Measurements from ENCODE around the gene CPT2.
A peak's percentile ranks its signal among the peaks of the same experiment; 100 is the strongest.

CPT2 gene

DNA sequence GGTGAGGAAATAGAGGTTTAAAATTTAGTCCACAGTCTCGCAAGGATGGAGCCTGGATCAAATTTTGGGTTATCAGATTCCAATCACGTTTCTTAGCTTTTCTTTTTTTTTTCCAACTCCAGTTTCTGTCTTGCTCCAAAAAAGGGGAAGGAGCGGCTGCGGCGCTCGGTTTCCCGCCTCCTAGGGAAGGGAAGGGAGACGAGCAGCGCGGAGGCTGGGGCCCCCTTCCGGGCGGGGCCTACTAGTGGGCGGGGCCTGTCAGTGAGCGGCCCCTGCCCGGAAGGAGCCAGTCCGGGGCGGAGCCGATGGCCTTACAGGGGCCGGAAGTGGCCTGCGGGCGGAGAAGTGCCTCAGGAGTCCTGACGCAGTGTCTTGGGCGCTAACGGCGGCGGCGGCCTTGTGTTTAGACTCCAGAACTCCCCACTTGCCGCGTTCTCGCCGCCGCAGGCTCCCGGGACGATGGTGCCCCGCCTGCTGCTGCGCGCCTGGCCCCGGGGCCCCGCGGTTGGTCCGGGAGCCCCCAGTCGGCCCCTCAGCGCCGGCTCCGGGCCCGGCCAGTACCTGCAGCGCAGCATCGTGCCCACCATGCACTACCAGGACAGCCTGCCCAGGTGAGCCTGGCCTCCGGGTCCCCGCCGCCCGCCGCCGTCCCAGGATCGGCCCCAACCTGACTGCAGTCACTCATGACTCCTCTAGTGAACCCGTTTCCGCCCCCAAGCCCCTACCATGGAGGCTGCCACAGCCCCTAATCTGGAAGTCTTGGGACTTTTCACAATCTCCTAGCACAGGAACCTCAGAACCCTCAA lies at the start of gene CPT2:
Gene CPT2 (plus strand): TSS at position 340 of the 806 bp plus-strand sequence. CDS start 120 bp downstream, at position 460.
- FAIRE-seq, result peak; percentile 74

DNA sequence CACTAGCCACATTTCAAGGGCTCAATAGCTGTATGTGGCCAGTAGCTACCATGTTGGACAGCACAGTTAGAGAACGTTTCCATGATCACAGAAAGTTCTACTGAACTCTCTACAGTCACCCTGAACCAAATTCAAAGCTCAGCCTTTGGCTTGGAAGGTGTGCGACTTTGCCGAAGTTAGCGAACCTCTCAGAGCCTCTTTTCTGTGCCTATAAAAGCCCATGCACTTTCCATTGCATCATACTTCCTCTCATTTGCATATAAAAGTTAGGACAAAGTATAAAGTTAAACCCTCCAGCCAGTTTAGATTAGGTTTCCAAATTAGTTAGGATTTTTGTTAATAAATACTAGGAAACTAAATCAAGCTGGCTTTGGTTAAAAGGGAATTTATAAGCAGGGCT lies 49.5 kb upstream of the CPT2 start:
- no peak for FAIRE-seq

DNA sequence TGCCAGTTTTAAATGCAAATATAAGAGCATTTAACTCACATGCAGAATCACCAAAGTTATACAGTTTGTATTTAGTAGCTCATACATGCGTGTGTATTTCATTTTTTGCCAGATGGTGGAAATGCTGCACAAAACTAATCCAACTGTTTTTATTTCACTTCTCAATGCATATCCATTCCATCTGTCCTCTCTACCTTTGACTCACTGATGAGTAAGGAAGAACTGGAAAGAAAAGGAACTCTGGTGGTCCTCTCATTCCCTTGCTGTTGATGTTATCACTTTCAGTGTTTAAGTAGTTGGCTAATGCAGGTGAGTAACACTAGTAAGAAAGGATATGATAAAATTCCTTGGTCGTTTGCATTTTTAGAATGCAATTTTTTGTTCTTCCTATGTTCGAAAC lies 48.5 kb upstream of the CPT2 start:
- no peak for FAIRE-seq

DNA sequence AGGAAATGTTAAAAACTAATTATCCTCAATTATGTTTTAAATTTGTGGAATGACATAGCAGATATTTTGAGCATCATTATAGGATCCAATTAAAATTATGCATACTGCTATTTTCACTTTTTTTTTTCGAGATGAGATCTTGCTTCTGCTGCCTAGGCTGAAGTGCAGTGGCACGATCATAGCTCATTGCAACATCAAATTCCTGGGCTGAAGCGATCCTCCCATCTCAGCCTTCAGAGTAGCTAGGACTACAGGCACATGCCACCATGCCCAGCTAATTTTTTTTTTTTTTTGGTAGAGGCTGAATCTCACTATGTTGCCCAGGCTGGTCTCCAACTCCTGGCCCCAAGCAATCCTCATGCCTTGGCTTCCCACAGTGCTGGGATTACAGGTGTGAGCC lies 42.9 kb upstream of the CPT2 start:
- FAIRE-seq, result no peak

DNA sequence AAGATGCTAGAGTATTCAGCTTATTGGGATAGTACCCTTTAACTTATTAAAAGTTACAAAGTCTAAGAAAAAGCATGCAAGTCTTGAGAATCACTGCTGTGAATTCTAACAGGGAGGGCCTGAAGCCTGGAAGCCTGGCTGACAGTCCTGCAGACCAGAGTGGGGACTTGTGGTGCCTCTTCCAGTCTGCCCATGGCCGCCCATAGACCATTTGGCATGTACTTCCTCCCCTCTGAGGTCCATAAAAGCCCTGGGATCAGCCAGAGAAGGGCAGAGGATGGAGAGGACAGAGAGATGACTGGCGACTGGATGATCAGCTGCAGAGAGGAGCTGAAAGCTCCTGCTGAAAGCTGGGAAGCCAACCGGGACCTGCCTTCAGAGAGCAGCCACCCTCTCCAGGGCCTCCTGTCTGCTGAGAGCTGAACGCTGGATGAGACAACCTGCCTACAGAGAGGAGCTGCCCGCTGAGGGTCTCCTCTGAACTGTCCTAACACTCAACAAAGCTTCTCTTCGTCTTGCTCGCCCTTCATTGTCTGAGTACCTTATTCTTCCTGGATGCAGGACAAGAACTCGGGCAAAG lies 41.7 kb upstream of the CPT2 start:
- no peak for FAIRE-seq

DNA sequence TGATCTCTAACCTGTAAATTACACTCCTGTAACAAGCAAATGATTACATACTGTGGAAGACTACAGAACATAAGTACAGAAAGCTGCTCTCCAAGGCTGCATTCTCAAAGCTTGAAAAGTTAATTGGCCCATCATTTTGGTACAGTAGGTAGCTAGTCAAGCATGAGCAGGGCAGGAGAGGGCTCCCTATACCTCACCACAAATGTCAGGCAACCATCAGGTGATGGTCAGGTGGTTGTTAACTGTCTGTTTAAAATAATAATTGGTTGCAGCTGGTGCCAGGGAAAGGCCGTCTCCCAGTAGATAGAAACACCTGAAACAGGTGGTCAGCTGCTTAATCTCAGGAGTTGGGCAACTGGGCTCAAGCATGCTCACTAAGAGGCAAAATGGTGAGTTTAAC lies 41.1 kb upstream of the CPT2 start:
- FAIRE-seq, result no peak

DNA sequence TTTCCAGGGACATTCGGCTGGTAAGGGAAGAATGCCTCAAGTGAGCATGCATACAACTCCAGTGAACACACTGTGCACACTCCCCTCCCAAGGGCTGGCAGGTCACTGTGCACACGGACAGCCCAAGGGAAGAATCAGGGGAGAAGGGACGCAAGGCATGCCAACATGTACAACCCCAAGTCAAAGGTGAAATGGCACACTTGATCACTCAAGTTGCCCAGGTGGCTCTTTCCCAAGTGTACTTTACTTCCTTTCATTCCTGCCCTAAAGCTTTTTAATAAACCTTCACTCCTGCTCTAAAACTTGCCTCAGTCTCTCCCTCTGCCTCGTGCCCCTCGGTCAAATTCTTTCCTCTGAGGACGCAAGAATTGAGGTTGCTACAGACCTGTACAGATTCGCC lies 40.7 kb upstream of the CPT2 start:
- no peak for FAIRE-seq

DNA sequence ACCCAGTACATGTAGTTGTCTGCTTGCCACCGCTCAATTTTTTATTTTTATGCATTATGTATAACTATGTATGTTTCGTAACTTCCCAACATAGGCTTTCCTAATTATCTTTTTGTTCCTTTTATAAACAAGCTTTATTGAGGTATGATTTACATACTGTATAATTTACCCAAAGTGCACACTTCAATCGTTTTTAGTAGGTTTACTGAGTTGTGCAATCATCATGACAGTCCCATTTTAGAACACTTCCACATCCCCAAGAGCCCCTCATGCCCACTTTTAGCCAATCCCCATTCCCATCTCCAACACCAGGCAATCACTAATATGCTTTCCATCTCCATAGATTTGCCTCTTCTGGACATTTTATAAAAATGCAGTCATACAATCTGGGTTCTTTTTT lies 39.8 kb upstream of the CPT2 start:
- FAIRE-seq, result no peak

DNA sequence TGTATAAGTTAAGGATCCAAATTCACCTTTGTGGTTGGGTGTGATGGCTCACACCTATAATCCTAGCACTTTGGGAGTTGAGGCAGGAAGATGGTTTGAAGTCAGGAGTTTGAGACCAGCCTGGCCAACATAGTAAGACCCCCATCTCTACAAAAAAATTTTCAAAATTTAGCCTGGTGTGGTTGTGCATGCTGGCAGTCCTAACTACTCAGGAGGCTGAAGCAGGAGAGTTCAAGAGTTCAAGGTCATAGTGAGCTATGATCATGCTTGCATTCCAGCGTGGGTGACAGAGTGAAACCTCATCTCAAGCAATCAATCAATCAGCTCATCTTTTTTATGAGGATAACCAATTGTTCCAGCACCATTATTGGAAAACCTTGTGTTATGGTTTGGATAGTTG lies 37.7 kb upstream of the CPT2 start:
- FAIRE-seq, result no peak

DNA sequence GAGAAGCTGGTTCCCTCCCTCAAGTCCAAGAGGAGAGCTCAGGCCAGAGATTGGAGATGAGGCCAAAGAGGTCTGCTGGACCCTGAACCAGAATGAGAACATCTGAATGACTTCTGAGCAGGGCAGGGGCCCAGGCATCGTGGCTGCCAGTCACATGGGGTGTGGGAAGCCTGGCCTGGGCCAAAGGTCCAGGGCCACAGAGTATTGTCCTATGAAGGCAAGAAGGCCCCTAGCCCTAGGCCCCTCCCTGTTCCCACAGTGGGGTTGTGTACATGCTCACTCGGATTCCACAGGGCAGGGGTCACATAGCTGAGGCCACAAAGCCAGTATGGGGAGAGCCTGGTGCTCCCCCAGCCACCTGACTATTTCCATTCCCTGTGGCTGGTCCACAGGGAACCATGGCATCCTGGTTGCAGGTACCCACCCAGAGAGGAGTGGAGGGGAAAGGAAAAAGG lies 35.7 kb upstream of the CPT2 start:
- FAIRE-seq, result no peak

DNA sequence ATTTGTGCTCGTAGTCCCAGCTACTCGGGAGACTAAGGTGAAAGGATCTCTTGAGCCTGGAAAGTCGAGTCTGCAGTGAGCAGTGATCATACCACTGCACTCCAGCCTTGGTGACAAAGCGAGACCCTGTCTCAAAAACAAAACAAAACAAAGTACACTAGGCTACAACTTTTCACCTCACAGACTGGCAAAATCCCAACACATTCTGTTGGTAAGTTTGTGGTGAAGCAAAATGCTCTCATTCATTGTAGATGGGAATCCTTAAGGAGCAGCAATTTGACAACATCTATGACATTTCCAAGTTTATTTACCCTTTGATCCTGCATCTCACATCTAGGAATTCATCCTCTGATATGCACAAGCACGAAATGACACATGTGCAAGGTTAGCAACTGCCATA lies 34.0 kb upstream of the CPT2 start:
- no peak for FAIRE-seq

DNA sequence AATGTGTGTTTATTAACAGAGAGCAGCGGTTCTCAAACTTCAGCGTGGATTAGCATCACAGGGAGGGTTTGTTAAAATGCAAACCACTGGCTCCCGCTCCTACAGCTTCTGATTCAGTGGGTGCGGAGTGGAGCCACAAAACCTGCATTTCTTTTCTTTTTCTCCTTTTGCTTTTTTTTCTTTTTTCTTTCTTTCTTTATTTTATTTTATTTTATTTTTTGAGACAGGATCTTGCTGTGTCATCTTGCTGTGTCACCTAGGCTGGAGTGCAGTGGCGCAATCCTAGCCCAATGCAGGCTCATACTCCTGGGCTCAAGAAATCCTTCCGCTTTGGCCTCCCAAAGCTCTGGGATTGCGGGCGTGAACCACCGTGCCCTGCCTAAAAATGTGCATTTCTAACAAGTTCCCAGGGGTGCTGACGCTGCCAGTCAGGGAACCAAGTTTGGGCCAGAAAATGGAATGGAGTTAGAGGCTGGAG lies 33.3 kb upstream of the CPT2 start:
- FAIRE-seq, result no peak

DNA sequence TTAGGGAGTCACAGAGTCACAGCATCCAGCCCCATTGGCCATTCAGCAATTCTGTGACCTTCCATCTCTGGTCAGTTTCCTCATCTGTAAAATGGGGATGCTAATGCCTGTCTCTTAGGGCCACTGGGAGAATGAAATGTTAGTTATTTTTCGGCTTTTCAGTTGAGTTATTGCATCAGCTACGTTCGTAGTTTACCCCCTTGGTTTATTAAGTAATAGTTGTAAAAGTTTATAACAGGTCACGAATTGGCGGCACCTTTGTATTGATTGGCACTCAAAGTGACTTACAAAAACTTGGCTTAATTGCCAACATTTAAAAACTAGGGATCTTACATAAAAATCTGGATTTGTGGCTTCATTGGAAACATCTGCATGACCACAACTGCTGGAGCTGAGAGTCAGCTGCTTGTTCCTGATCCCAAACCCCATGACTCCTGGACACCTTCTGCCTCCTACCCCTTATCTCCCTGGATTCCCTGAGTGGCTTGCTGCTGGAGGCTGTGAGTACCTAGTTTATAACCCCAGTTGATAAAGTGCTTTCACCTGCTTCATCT lies 31.1 kb upstream of the CPT2 start:
- no peak for FAIRE-seq

DNA sequence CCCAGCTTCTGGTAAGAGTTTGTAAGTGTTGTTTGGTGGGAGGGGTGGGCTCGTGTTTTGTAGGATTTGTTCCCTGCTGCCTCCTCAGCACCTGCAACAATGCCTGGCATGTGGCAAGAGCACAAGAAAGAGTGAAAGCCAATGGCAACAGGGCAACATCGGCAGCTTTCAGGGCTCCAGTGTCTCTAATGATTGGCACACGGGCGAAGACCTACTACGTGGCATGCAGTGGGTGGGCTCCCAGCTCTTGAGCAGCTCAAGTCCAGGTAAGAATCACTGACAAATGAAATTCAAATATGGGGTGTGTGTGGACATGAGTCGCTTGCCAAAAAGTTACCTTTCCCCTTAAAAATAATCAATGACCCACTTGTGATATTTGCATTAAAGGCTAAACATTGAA lies 30.3 kb upstream of the CPT2 start:
- FAIRE-seq, result no peak

DNA sequence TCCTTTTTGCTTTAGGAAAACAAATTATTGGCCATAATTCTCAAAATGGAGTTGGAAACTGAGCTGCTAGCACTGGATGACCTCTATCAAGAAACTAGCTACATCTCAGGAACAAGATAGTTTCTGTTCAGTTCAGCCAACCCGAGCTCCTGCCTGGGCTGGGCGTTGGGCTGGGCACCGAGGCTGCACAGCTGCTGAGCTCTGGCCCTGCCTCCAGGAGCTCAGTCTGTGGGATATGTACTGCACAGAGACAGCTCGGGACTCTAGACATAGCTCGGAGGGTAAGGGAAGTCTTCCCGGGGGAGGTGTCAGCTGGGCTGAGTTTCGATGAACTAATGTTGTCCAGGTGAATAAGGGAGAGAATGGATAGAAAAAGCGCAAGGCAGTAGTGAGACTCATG lies 29.7 kb upstream of the CPT2 start:
- no peak for FAIRE-seq

DNA sequence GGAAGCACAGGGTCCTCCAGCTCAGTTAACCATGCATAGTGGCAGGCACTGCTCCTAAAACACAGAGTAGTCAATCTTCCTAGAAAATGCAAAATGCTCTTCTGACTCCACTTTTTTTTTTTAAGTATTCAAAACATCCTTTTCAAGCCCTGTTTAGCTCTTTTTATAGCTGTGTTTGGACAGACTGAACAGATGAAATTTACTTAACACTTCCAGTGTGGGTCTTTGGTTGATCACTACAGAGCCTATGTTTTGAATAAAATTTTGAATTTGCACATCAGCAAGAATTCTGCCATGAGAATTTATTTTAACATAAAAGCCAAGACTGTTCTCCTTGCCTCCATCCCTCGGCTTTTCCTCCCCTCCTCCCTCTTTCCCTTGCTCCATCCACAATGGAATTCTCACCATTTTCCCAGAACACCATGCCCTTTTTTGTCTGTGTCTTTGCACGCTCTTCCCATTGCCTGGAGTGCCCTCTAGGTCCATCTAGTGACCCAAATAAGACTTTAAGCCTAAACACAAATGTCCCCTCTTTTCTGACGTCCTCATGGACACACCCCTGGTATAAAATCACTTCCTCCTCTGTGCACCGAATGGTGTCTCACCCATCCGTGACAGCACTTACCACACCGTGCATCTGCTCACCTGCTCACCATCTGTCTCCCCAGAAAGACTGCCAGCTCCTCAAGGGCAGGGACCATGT lies 24.0 kb upstream of the CPT2 start:
- FAIRE-seq, result no peak

DNA sequence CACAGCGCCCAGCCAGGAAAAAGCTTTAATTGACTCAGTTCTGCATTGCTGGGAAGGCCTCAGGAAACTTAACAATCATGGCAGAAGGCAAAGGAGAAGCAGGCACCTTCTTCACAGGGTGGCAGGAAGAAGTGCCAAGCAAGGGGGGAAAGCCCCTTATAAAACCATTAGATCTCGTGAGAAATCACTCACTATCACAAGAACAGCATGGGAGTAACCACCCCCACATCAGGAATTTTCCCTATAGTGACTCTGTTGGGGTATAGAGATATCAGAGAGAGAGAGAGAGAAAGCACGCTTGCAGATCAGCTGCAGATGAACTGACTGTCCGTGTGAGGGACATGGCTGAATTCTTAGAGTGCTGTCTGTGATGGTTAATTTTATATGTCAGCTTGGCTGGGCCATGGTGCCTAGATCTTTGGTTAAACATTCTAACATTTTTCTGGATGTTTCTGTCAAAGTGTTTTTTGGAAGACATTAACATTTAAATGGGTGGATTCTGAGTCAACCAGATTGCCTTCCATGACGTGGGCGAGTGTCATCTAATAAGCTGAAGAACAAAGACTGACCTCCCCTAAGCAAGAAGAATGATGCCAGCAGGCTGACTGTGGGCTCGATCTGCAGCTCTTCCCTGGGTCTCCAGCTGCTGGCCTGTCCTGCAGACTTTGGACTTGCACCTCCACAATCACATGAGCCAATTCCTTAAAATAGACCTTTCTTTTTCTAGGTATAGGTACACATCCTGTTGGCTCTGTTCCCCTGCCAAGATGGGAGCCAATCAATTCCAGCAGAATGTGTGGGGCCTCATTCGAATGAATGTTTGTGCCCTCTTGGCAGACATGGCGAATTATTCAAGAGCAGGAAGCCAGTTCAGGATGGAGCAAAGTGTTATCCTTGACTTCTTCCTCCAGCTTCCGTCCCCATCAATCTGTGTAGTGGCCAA lies 21.4 kb upstream of the CPT2 start:
- FAIRE-seq, result no peak

DNA sequence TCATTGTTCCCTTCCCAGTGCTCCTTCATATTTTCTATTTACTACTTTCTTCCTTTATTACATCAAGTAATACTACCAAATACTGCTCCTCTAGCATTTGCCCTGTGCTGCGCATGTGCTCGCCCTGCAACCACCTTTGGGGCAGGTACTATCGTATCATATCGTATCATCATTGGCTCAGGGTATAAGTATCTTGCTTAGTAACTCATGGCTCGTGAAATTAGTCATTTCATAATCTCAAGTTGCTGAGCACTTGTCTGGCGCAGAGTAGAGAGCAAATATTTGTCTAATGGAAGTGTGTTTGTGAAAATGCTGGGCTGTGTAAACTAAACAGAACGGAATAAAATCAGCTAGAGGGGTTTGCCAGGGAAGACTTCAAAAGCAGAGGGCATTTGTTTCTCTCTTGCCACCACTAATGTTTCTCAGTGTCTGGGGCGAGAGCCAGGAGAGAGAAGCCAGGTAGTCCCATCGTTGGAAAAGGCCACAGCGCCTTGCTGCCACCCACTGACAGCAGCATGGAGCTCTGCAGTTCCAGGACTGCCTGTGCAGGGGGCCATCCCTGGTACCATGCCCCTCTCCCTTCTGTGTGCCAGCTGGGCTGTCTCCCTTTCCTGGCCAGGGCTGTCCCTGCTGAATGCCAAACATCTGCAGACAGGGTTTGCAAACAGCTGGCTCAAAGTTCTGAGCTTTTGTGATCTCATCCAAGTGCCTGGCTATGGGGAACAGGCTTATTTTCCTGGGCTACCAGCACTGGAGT lies 20.0 kb upstream of the CPT2 start:
- FAIRE-seq, result no peak

DNA sequence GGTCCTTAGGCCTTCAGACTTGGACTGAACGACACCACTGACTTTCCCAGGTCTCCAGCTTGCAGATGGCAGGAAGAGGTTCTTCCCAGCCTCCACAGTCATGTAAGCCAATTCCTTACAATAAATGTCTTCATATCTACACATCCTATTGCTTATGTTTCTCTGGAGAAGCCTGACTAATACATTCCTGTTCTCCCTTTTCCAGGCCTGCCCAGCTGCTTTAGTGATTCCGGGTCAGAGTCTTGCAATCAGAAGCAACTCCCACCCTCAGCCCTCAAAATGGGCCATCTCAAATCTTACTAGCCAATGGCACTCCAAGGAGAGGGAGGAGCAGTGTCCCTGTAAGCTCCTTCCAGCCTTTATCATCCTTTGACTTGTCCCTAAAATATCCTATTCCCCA lies 16.4 kb upstream of the CPT2 start:
- no peak for FAIRE-seq

DNA sequence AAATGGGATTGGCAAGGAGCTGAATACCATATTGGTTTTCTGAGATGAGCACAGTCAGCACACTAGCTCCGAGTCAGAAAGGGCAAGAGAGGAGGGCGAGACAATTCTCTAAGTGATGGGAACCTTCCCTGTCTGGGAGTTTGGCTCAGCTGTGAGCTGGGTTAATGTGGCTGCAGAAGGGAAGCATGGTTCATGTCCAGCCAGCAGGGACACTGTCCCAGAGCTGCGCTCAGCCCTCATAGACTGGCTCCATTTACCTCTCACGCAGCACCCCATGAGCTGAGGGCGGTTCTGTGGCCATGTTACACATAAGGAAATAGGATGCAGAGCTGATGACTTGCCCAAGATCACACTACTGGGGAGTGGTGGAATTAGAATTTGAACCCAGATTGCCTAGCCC lies 15.7 kb upstream of the CPT2 start:
- no peak for FAIRE-seq

DNA sequence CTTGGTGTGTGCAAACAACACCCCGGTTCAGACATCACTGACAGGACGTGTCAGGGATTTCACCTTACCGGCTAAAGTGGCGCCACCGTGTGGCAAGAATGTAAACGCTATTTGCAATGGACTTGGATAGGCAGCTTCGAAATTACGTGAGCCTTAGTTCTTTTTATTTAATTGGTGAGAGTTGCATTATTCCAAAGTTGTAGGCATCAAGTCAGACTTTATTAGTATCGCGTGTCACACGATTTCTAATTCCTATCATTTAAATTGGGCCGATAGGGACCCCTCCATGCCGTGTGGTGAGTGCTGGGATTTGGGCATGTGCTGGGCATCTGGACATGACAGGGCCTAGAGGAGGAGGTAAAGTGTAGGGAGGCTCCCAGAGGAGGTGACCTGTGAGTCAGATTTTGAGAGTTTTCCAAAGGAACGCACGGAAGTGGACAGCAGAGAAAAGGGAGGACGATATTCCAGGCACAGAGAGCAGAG lies 14.5 kb upstream of the CPT2 start:
- FAIRE-seq, result peak; percentile 43

DNA sequence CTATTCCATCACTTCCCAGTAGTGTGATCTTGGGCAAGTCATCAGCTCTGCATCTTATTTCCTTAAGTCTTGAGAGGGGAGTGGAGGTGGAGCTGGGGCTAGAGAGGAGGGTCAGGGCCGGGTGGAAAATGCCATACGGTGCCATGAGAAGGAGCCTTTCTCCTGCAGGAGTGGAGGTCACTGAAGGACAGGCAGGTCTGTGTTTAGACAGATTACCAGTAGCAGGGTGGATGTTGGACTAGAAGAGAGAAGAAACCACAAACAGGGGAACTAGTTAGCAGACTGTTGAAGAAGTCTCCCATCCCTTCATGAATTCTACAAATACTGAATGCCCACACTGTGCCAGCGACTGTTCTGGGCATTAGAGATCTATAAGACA lies 13.9 kb upstream of the CPT2 start:
- FAIRE-seq, result no peak

Measured in endometrium (tissue), 2 donors.